GM10266 (cell line): ENCODE measurements around the gene OR51G2.
"Not testable (repeated sequence)": the region's sequence is repeated elsewhere in the genome, so short reads cannot be mapped to it uniquely, and the experiment has no call there.

ENCODE experiments used
- DNase-seq: peaks from one replicate; pipeline ENCODE4 v3.0.0; 2012; ENCODE audit errors: extremely low spot score
- TF ChIP-seq, protein P1 (sequence below): IDR thresholded peaks from 2 replicates; pipeline ENCODE4 v1.5.1; 2012; ENCODE audit warnings: mild to moderate bottlenecking, low read depth; ENCODE audit not compliant: control insufficient read depth, insufficient read depth; ENCODE audit errors: missing control alignments

OR51G2 gene, protein sequence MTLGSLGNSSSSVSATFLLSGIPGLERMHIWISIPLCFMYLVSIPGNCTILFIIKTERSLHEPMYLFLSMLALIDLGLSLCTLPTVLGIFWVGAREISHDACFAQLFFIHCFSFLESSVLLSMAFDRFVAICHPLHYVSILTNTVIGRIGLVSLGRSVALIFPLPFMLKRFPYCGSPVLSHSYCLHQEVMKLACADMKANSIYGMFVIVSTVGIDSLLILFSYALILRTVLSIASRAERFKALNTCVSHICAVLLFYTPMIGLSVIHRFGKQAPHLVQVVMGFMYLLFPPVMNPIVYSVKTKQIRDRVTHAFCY

DNA sequence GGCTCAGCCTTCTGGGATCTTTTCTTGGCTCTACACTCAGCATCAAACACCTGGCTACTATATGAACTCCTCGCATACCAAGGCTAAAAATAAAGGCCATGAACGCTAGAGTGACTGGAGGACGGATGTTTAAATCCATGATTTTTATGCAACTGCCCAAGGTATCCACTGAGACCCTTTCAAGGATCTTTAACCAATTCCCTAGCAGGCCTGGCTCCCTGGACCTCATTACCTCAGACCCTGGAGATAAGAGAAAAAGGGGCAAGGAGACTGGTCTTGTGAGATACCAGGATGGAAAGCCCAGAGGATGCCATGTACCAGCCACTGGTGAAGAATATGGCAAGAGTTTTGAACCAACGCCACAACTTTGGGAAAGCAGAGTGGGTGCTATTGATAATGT is at the start of gene OR51G2:
TSS of gene OR51G2 (minus strand) at position 101 of the 400 bp plus-strand sequence. CDS start 3,687 bp downstream, outside the sequence.
- DNase-seq: no peak
- TF ChIP-seq, protein P1, sequence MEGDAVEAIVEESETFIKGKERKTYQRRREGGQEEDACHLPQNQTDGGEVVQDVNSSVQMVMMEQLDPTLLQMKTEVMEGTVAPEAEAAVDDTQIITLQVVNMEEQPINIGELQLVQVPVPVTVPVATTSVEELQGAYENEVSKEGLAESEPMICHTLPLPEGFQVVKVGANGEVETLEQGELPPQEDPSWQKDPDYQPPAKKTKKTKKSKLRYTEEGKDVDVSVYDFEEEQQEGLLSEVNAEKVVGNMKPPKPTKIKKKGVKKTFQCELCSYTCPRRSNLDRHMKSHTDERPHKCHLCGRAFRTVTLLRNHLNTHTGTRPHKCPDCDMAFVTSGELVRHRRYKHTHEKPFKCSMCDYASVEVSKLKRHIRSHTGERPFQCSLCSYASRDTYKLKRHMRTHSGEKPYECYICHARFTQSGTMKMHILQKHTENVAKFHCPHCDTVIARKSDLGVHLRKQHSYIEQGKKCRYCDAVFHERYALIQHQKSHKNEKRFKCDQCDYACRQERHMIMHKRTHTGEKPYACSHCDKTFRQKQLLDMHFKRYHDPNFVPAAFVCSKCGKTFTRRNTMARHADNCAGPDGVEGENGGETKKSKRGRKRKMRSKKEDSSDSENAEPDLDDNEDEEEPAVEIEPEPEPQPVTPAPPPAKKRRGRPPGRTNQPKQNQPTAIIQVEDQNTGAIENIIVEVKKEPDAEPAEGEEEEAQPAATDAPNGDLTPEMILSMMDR: no peak

DNA sequence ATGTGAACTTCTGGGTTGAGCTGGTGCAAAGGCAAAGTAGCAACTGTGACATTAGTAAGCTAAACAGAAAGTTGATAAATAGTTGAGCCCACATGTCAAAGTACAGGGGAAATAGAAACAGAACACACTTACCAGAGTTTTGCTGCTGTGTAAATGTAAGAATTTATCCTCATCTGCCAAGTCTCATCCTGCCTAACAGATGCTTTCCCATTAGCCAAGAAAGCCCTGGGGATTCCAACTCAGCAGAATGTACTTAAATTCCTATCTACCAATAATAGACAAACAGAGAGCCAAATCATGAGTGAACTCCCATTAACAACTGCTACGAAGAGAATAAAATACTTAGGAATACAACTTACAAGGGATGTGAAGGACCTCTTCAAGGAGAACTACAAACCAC is 43.7 kb upstream of the OR51G2 start:
- TF ChIP-seq, protein P1: no peak
- DNase-seq: no peak

GRCh38 chr11:4960877-4961276 is 41.7 kb upstream of the OR51G2 start:
- no peak for DNase-seq
- TF ChIP-seq, protein P1: no peak

- no peak for DNase-seq
- TF ChIP-seq, protein P1: no peak
Measured at GRCh38 chr11:4957396-4957795, 38.2 kb upstream of the OR51G2 start.

DNA sequence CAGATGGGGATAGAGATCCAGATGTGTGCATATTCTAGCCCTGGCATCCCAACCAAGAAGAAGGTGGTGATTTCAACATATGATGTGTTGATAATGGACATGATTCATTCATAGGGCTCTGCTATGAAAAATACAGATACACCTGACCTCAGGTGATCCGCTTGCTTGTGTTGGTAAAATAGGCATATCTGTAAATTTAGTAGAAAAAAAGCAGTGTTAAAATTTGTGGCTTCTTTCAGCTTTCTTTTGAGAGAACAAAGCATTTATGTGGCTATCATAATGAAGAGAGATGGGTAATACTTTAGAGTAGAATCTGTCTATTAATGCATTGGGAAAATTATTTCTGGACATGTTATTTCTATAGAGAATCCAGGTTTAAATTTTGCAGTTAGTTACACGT is 36.5 kb upstream of the OR51G2 start, which contains the start of gene OR51A2:
TSS of gene OR51A2 (minus strand) at position 101 of the 400 bp plus-strand sequence. CDS start at position 101, 0 bp downstream.
- DNase-seq: not testable (repeated sequence)

DNA sequence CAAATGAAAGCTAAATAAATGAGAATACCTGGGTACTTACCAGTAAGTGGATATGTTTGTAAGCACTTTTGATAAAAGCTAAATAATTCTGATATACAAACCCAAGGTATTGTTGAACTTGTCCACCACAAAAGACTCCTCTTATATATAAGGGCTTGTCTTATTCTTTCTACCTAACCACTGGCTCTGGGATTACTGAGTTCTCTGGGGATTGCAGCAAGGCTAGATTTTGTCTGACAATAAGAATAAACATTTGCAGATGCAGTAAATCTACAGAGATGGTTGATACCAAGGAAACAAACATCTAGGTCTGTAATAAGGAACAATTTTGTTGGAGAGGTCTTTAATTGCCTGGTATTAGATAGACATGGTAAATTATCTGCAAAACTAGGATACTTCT is 28.4 kb upstream of the OR51G2 start, which contains the start of gene OR51A4:
TSS of gene OR51A4 (minus strand) at position 101 of the 400 bp plus-strand sequence. CDS start 505 bp downstream, outside the sequence.
- TF ChIP-seq, protein P1: no peak

DNA sequence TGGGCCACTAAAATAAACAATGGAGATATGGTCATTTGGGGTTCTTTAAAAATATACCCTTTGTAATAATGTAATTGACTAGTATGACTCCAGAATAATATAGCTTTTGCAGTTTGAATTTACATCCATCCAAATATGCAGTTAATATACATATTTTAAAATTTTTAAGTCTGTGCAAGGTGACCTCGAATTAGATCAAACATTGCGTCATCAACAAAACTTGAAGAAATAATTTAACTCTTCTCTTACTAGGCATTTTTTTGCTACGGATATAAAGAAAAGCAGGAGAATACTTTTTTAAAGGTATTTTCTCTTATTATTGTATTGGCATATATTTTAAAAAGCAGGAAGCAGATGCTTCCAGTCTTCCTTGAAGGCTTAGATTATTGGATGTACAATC is 17.6 kb upstream of the OR51G2 start:
- TF ChIP-seq, protein P1: no peak
- no peak for DNase-seq

More for the DNA sequence above, 28.4 kb upstream of the OR51G2 start, which contains the start of gene OR51A4:
- DNase-seq: no peak
